Thymus (tissue), 11 donors: ENCODE results near the gene PPP1R3E. TPM values are rescaled to one million over a fixed set of nuclear protein-coding genes. Genes with fewer than 3 reads are reported as not detected.

Experiments
- DNase-seq, 9 donors: peaks; one replicate each; pipeline ENCODE4 v3.0.0-alpha.2; 2013; ENCODE audit warnings: low spot score in 9 of 9, low read depth in 6 of 9, missing footprints in 1 of 9
- H3K27ac ChIP-seq, 2 donors: one replicate each; pipeline ENCODE4 v1.5.1; 2013; ENCODE audit warnings: control low read depth in 1 of 2, low read depth in 1 of 2, low read length in 1 of 2, mild to moderate bottlenecking in 1 of 2, moderate library complexity in 1 of 2
- H3K27me3 ChIP-seq, 2 donors: one replicate each; pipeline ENCODE4 v1.5.1; 2013; ENCODE audit warnings: low read length in 1 of 2; ENCODE audit not compliant: control insufficient read depth in 2 of 2, insufficient read depth in 1 of 2
- H3K36me3 ChIP-seq, 2 donors: one replicate each; pipeline ENCODE4 v1.5.1; 2013; ENCODE audit warnings: low read length in 1 of 2, mild to moderate bottlenecking in 1 of 2, moderate library complexity in 1 of 2; ENCODE audit not compliant: control insufficient read depth in 2 of 2, insufficient read depth in 2 of 2
- H3K4me1 ChIP-seq, 2 donors: one replicate each; pipeline ENCODE4 v1.5.1; 2013; ENCODE audit warnings: low read length in 2 of 2; ENCODE audit not compliant: control insufficient read depth in 2 of 2, insufficient read depth in 2 of 2
- H3K4me3 ChIP-seq, 2 donors: one replicate each; pipeline ENCODE4 v1.5.1; 2013; ENCODE audit warnings: low read length in 2 of 2, control low read depth in 1 of 2, mild to moderate bottlenecking in 1 of 2
- H3K9me3 ChIP-seq, 2 donors: one replicate each; pipeline ENCODE4 v1.5.1; 2013; ENCODE audit warnings: low read length in 1 of 2, mild to moderate bottlenecking in 1 of 2; ENCODE audit not compliant: control insufficient read depth in 2 of 2, insufficient read depth in 1 of 2
- WGBS: extraction: QIAGEN DNeasy Blood & Tissue Kit; methylation state at CpG from one replicate; pipeline ENCODE4 v1.1.7; 2013; 5-methylcytosine and 5-hydroxymethylcytosine counted together
- polyA plus RNA-seq: library from polyadenylated mRNA; stranded (reverse); fragments of 200-250 nt; gene quantifications from one replicate; pipeline ENCODE4 v1.2.3, GENCODE V29; 2013
- total RNA-seq: library from RNA; stranded (reverse); fragments of 120-200 nt; gene quantifications from one replicate; pipeline ENCODE4 v1.2.4, GENCODE V29; 2013
- donor health status: healthy.

Gene PPP1R3E
- total and polyA plus RNA-seq, 2 donors, result 6.6 to 43.1 TPM

DNA sequence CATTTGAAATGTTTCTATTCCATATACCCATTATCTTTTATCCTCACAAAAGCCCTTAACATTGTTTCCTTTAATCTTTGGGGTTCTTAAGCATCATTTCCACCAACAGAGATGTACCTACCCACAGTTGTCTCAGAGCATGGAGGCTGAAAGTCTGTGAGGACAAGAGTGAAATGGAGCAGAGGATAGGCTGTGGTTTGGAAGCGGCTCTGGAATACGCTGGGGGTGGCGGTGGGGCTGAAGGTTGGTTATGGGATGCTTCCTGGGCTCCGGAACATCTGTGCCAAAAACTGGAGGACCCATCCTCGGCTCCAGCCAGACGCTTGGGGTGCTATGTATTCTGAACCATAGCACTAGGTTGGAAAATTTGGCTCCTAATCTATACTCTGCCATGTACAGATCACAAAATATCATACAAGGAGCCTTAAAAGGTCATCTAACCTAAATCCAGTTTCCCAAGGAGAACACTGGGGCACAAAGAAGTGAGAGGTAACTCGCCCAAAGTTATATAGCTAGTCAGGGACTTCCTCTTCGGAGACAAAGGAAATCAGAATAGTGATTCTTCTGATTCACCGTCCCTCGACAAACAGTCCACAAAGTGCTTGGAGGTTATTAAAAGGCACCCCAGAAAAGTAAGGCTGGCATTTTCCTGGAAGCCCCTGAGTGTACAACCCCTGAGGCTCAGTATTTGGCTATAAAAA lies 2.5 kb downstream of the PPP1R3E start:
- DNase-seq, result no peak
- Histone ChIP-seq H3K36me3 (peaks cover 12 to 29% of the 10 kb centered on the region in 2 donors), H3K4me1 (peaks cover 10 to 23% of the 10 kb centered on the region in 2 donors), H3K9me3 (peaks cover 0 to 1% of the 10 kb centered on the region in 2 donors), H3K4me3 (peak overlapping the region; percentile 67 to 86), H3K27me3 (no peaks in the 10 kb centered on the region), H3K27ac (peak overlapping the region; percentile 97 to 98)
- WGBS, result 71% methylated on average over 10 of the region's 10 CpGs

DNA sequence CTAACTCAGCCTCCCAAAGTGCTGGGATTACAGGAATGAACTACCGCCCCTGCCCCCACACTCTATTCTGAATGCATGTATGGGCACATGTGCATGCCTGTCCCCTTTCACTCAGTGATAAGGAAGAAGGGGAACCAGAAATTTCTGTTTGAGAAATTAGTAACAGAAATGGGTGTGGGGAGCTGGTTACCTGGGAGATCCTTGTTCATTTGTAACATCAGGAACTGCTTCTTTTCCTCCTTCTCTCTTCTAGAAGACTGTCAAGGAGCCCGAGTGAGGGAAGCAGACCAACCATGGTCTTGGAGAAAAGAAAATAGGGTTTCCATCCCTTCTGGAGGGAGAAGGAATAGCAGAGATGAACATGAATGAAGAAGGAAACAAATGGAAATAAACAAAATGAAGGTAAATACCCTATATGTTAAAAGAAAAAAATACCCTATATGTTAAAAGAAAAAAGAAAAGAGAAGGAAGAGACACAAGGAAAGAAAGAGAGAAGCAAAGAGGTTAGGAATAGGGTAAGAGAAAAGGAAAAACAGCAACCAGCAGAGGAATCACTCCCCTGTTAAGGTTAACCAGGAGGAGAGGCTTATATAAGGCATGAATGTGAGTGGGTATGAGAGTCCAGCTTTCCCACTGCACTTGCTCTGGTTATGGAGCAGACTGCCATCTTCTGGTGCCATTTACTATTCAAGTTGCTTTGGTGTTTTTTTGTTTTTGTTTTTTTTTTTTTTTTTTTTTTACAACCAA lies 3.3 kb downstream of the PPP1R3E start:
- Histone ChIP-seq H3K27ac (no peak overlapping the region), H3K27me3 (no peaks in the 10 kb centered on the region)
- 96% methylated on average over 2 of the region's 2 CpGs for WGBS

DNA sequence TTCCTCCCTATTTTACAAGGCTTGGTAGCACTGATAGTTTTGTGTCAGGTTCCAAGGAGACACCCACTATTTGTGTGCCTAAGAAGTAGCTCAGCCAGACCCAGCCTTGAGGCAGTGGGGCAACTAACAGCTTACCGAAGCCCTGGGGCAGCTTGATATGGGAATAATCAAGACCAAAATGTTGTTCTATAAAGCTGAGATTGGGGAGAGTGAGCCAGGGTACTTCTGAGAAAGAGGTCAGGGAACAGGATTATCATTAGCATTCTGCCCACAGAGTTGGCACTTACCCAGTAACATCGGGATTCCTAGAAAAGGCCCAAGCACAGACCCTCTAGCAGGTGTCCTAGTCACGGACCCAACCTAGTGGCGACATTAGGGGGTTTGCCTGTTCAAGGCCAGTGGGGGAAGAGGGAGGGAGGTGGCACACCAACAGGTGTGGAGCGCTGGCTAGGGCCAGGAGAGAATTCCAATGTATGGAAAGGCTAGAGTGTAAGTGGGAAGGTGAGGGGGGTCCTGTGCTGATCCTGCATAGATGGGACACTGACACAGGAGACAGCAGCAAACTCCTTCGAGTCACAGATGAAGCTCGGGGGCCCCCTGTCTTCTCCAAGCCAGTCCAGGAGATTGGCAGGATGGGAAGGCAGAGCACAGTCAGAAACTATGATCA lies 4.9 kb downstream of the PPP1R3E start:
- Histone ChIP-seq H3K4me1 (peaks cover 14 to 24% of the 10 kb centered on the region in 2 donors), H3K36me3 (peaks cover 12 to 29% of the 10 kb centered on the region in 2 donors), H3K27me3 (no peaks in the 10 kb centered on the region), H3K4me3 (no peak overlapping the region), H3K27ac (no peak overlapping the region), H3K9me3 (peaks cover 0 to 1% of the 10 kb centered on the region in 2 donors)
- WGBS, result 98% methylated on average over 7 of the region's 7 CpGs
- no peak for DNase-seq

More for the DNA sequence above, 3.3 kb downstream of the PPP1R3E start:
- Histone ChIP-seq H3K36me3 (peaks cover 12 to 29% of the 10 kb centered on the region in 2 donors), H3K9me3 (peaks cover 0 to 1% of the 10 kb centered on the region in 2 donors), H3K4me1 (peaks cover 14 to 31% of the 10 kb centered on the region in 2 donors), H3K4me3 (no peak overlapping the region)
- DNase-seq, result peak in 3 of 9 donors; percentile 32 to 69 (median 35)

DNA sequence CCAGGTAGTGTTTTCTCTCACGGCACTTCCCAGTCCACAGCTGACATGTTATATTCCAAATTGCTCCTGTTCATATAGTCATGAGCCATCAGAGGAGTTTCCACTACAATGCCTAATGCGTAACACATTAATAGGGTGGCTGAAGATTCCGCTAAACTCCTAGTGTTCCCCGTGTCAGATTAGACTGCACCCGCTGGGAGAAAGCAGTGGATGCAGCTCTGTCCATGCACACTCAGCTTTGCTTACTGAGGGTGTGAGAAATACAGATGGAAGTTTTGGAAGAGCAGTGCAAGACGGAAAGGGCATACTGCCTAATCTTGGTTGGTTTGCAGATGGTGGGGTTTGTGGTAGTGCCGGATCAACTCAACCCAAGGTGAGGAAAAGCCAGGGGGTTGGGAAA lies 5.6 kb downstream of the PPP1R3E start:
- Histone ChIP-seq H3K9me3 (no peaks in the 10 kb centered on the region), H3K27me3 (no peaks in the 10 kb centered on the region), H3K4me3 (no peak overlapping the region), H3K36me3 (peaks cover 12 to 29% of the 10 kb centered on the region in 2 donors), H3K4me1 (peaks cover 14 to 21% of the 10 kb centered on the region in 2 donors), H3K27ac (no peak overlapping the region)
- no peak for DNase-seq
- 98% methylated on average over 7 of the region's 7 CpGs for WGBS

DNA sequence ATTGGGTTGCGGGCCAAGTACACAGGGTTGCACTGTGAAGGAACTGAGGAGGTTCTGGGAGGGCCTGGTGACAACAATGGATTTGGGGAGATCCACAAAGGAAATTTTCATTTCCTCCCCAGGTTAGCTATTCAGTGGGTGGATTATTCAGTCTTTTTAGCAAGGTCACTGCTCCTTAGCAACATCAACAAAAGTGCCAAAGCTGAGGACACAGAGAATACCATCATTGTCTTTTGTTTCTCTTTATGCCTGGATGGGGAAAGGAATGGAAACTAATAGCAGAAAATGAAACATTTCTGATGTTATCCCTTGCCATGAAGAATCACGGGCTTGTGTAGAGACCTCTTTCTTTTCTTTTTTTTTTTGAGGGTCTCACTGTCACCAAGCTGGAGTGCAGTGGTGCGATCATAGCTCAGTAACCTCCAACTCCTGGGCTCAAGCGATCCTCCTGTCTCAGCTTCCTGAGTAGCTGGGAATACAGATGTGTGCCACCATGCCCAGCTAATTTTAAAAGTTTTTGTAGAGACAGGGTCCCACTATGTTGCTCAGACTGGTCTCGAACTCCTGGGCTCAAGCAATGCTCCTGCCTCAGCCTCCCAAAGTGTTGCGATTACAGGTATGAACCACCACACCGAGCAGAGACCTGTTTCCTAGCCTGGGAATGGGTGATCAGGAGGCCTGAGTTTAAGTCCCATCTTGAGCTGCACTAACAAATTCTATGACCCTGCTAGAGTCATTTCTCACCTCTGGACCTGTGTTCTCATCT lies 6.5 kb downstream of the PPP1R3E start:
- H3K4me1 ChIP-seq, result peaks cover 14 to 21% of the 10 kb centered on the region in 2 donors
- H3K9me3 ChIP-seq, result no peaks in the 10 kb centered on the region
- peaks cover 12 to 29% of the 10 kb centered on the region in 2 donors for H3K36me3 ChIP-seq
- no peak overlapping the region for H3K4me3 ChIP-seq
- no peak for DNase-seq
- H3K27ac ChIP-seq, result no peak overlapping the region
- WGBS, result 97% methylated on average over 7 of the region's 7 CpGs
- no peaks in the 10 kb centered on the region for H3K27me3 ChIP-seq

DNA sequence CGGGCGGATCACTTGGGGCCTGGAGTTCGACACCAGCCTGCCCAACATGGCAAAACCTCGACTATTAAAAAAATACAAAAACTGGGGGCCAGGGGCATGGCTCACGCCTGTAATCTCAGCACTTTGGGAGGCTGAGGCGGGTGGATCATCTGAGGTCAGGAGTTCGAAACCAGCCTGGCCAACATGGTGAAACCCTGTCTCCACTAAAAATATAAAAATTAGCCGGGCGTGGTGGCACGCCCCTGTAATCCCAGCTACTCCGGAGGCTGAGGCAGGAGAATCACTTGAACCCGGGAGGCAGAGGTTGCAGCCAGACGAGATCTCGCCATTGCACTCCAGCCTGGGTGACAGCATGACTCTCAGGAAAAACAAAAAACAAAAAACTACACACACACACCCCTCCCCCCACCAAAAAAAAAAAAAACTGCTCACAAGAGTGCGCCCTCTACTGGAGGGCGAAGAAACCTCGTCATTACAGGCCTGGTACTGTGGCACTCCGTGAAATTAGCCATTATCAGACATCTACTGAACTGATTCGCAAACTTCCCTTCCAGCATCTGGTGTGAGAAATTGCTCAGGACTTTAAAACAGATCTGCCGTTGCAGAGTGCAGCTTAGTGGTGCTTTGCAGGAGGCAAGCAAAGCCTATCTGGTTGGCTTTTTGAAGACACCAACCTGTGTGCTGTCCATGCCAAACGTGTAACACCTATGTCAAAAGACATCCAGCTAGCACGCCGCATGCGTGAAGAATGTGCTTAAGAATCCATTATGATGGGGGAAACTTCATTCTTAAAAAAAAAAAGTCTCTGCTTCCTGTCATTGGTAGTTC lies 7.7 kb downstream of the PPP1R3E start:
- Histone ChIP-seq H3K9me3 (no peaks in the 10 kb centered on the region), H3K4me1 (peaks cover 6 to 11% of the 10 kb centered on the region in 2 donors), H3K27ac (no peak overlapping the region), H3K27me3 (no peaks in the 10 kb centered on the region), H3K4me3 (no peak overlapping the region), H3K36me3 (peaks cover 12 to 29% of the 10 kb centered on the region in 2 donors)
- 39% methylated on average over 24 of the region's 24 CpGs for WGBS
- peak in 8 of 9 donors; percentile 32 to 82 (median 62) for DNase-seq

DNA sequence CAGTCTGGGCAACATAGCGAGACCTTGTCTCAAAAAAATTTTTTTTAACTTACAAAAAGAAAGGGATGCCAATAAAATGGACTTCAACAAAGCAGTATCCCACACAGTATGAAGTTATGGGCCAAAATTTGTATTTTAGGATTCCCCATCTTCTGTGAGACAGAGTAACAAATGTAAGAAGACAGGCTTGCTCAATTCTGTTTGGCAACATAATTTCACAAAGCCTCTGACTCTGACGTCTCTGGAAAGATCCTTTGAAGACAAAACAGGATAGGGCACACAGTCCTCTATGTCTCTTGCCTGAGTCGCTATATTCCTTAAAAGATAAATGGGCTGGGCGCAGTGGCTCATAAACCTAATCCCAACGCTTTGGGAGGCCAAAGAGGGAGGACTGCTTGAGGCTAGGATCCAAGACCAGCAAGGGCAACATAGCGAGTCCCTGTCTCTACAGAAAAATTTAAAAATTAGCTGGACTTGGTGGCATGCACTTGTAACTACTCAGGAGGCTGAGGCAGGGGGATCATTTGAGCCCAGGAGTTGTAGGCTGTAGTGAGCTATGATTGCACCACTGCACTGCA lies 15.7 kb downstream of the PPP1R3E start:
- no peak for DNase-seq
- Histone ChIP-seq H3K36me3 (peaks cover 0 to 4% of the 10 kb centered on the region in 2 donors), H3K4me3 (peak overlapping the region; percentile 80 to 92), H3K9me3 (no peaks in the 10 kb centered on the region), H3K27me3 (no peaks in the 10 kb centered on the region), H3K4me1 (peaks cover 3 to 15% of the 10 kb centered on the region in 2 donors), H3K27ac (peak overlapping the region; percentile 89 to 91)
- whole genome bisulfite sequencing, result 72% methylated on average over 6 of the region's 6 CpGs
